ENCODE results near the gene PCBP4. TPM values are rescaled to one million over a fixed set of nuclear protein-coding genes. Genes with fewer than 3 reads are reported as not detected.

Gene PCBP4
- 10 to 100 TPM in 2 of 3 donors, 1 to 10 TPM in 1; 9.8 to 12.3 (median 10.4) TPM for total RNA-seq

DNA sequence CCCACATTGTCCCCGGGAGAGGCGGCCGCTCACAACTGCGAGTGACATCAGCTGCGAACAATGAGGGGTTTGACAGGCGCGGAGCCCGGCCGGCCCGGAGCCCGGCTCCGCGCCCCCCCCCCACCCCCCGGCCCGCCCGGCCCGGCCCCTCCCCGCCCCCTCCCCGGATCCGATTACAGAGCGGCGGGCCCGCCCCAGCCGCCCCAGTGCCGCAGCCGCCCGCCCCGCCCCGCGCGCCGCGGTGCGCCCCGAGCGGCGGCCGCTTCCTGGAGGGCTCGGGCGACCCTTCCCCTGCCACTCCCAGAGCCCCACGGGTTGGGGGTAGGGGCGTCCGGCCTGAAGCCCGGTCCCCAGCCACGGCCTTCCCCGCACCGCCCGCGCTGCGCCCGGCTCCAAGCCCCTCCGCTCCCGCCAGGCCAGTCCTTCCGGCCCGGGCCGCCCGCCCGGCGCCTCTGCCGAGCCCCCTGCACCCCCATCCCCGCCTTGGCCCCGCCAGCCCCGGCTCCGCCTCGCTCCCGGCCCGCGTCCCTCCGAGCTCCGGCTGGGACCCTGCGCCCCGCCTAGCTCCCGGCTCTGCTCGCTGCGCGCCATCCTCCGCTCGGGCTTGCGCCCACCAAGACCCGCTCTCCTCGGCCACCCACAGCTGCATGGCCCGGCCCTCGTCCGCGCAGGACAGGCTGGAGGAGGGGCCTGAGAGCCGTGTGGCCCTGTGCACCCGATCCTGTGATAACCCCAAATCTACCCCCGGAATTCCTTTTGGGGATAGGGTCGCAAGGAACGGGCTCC is at the start of gene PCBP4:
Gene PCBP4, minus strand, starts transcription at position 71 of the 786 bp plus-strand sequence. CDS start 6,214 bp downstream, outside the sequence.
- peaks cover 10% of the 10 kb centered on the region for H3K4me1 Mint-ChIP-seq (ENCODE audit: low read depth)
- H3K27me3 Mint-ChIP-seq (ENCODE audit: low read depth) = no peaks in the 10 kb centered on the region
- H3K9me3 Mint-ChIP-seq = no peaks in the 10 kb centered on the region
- DNase-seq (no peak), ATAC-seq (peak; percentile 76 to 80)
- peak within 1 kb of the TSS; percentile 82 for H3K4me3 Mint-ChIP-seq
- no peaks in the 10 kb centered on the region for H3K36me3 Mint-ChIP-seq (ENCODE audit: insufficient read depth)

- H3K4me3 Mint-ChIP-seq = no peak overlapping the region
- no peaks in the 10 kb centered on the region for H3K4me1 Mint-ChIP-seq (ENCODE audit: low read depth)
- no peaks in the 10 kb centered on the region for H3K36me3 Mint-ChIP-seq (ENCODE audit: insufficient read depth)
- ATAC-seq = no peak
- H3K9me3 Mint-ChIP-seq = no peaks in the 10 kb centered on the region
- no peaks in the 10 kb centered on the region for H3K27me3 Mint-ChIP-seq (ENCODE audit: low read depth)
- DNase-seq = no peak
Measured at GRCh38 chr3:52015438-52016228, 48.4 kb upstream of the PCBP4 start.

DNA sequence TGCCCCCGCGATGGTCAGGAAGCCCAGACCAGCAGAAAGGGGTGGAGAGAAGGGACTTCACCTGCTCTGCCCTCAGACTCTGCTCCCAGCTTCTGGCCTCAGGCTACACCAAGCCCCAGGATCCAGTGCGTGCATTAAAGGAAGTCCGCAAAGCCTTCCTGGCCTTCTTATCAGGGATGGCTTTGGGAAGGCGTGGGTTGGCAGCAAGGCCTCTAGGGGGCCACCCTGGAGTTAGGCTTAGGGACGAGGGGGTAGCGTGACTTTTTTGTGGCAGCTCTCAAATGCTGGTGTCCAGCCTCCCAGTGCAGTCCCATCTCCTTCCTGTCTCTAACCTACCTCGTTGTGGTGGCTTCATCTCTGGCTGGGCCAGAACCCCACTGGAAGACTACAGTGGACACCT is 47.4 kb upstream of the PCBP4 start:
- Mint-ChIP-seq H3K4me3 (no peak overlapping the region), H3K27me3 (ENCODE audit: low read depth) (no peaks in the 10 kb centered on the region), H3K4me1 (ENCODE audit: low read depth) (no peaks in the 10 kb centered on the region), H3K9me3 (no peaks in the 10 kb centered on the region), H3K36me3 (ENCODE audit: insufficient read depth) (no peaks in the 10 kb centered on the region)
- no peak for DNase-seq
- no peak for ATAC-seq

DNA sequence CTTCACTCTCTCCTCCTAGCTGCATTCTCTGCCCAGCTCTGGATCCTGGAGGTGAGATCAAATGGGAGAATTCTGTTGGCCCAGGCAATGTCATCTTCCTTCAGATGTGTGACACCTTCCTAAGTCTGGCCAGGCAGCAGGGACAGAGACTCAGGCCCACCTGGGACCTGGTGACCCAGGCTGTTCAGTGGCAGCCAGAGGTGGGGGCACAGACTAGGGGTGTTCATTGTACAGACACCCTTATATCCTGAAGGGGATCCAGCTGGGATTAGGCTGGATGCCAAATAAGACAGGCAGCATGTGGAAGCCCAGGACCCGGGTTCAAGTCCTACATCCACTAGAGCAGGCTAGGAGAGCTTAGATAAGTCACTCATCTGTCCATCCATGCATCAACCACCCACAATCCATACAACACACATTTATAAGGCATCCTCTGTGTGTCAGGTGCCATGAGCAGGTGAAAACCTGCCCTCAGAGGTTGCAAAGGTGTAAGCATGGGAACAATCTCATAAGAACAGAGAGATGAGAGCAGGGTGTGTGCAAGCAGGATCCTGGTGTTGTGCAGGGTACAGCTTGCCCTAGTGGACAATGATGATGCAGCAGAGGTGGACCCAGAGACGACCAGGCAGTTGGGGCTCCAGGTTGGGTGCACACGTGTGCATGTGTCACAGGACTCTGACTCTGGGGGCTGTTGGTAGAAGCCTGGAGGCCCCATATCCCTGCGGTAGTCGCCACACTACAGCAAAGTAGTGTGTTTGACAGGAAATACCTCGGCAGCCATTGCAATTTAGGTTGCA is 46.7 kb upstream of the PCBP4 start:
- no peak for DNase-seq
- H3K9me3 Mint-ChIP-seq = no peaks in the 10 kb centered on the region
- H3K36me3 Mint-ChIP-seq (ENCODE audit: insufficient read depth) = no peaks in the 10 kb centered on the region
- no peak overlapping the region for H3K4me3 Mint-ChIP-seq
- no peak for ATAC-seq
- no peaks in the 10 kb centered on the region for H3K27me3 Mint-ChIP-seq (ENCODE audit: low read depth)
- no peaks in the 10 kb centered on the region for H3K4me1 Mint-ChIP-seq (ENCODE audit: low read depth)

- no peak for DNase-seq
- H3K27me3 Mint-ChIP-seq (ENCODE audit: low read depth) = no peaks in the 10 kb centered on the region
Measured at GRCh38 chr3:52012699-52013098, 45.4 kb upstream of the PCBP4 start.

DNA sequence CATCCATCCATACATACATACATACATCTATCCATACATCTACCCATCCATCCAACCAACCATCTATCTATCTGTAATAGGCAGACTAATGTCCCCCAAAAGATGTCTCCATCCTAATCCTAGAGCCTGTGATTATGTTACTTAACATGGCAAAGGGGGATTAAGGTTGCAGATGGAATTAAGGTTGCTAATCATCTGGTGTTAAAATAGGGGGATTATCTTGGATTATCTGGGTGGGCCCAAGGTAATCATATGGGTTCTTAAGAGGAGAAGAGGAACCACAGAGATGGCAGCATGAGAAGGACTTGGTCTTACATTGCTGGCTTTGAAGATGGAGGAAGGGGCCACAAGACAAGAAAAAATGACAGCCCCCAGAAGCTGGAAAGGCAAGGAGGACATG is 43.2 kb upstream of the PCBP4 start:
- ATAC-seq (no peak), DNase-seq (no peak)
- H3K9me3 Mint-ChIP-seq = no peaks in the 10 kb centered on the region
- H3K36me3 Mint-ChIP-seq (ENCODE audit: insufficient read depth) = no peaks in the 10 kb centered on the region
- H3K4me3 Mint-ChIP-seq = no peak overlapping the region
- H3K4me1 Mint-ChIP-seq (ENCODE audit: low read depth) = peaks cover 8% of the 10 kb centered on the region
- H3K27me3 Mint-ChIP-seq (ENCODE audit: low read depth) = no peaks in the 10 kb centered on the region

More at GRCh38 chr3:52012699-52013098, 45.4 kb upstream of the PCBP4 start:
- Mint-ChIP-seq H3K4me3 (no peak overlapping the region), H3K9me3 (no peaks in the 10 kb centered on the region), H3K4me1 (ENCODE audit: low read depth) (no peaks in the 10 kb centered on the region), H3K36me3 (ENCODE audit: insufficient read depth) (no peaks in the 10 kb centered on the region)
- ATAC-seq = no peak

GRCh38 chr3:52007291-52007690 is 40.0 kb upstream of the PCBP4 start:
- Mint-ChIP-seq H3K36me3 (ENCODE audit: insufficient read depth) (no peaks in the 10 kb centered on the region), H3K9me3 (no peaks in the 10 kb centered on the region), H3K4me3 (no peak overlapping the region), H3K27me3 (ENCODE audit: low read depth) (no peaks in the 10 kb centered on the region), H3K4me1 (ENCODE audit: low read depth) (peaks cover 8% of the 10 kb centered on the region)
- ATAC-seq (no peak), DNase-seq (no peak)

DNA sequence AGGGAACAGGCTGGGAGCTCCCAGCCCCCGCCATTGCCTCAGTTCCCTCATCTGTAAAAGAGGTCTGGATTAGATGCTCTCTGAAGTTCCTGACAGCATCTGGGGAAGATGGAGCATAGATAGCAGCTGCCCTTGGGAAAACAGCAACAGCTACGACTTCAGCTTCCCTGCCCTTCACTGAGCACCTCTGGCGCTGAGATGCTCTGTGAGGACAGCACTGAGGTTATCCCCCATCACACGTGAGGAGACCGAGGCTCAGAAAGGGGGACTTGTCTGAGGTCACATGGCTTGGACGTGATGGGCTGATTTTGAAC is 39.5 kb upstream of the PCBP4 start:
- Mint-ChIP-seq H3K27me3 (ENCODE audit: low read depth) (no peaks in the 10 kb centered on the region), H3K9me3 (no peaks in the 10 kb centered on the region), H3K36me3 (ENCODE audit: insufficient read depth) (no peaks in the 10 kb centered on the region), H3K4me3 (no peak overlapping the region), H3K4me1 (ENCODE audit: low read depth) (peaks cover 11% of the 10 kb centered on the region)
- ATAC-seq = no peak
- no peak for DNase-seq

DNA sequence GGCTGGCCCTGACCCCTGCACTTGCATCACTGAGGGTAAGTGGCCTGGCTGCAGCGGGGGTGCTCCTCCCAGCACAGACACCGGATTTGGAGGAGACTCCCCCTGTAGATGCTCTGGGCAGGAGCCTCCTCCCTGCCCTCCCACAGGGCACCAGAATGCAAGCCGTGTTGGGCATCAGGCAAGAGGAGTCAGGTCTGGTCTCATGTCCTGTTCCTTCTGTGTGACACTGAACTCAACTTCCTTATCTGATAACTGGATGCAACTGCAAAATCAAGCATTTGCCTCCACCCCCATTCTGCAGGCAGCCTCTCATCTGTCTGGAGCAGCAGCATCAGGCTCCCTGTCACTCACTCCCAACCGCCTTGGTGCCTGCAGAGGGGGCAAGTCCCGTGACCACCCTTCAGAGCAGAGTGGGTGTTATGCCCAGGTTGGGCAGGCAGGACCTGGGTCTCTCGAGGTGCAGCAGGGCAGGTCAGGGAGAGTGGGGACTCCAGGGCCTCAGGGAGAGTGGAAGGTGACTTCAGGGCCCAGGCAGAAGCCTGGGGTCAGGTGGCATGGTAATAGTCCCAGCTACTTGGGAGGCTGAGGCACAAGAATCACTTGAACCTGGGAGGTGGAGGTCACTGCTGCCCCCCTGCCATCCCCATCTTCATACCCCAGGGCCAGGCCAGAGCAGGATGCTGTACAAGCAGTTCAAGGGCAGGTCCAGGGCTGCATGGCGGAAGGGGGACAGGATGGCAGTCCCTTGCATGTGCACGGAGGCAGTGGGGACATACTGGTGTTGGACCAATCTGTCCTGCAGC is 39.0 kb upstream of the PCBP4 start:
- Mint-ChIP-seq H3K27me3 (ENCODE audit: low read depth) (no peaks in the 10 kb centered on the region), H3K4me1 (ENCODE audit: low read depth) (peaks cover 15% of the 10 kb centered on the region), H3K4me3 (no peak overlapping the region), H3K9me3 (no peaks in the 10 kb centered on the region), H3K36me3 (ENCODE audit: insufficient read depth) (no peaks in the 10 kb centered on the region)
- no peak for ATAC-seq
- DNase-seq = no peak

DNA sequence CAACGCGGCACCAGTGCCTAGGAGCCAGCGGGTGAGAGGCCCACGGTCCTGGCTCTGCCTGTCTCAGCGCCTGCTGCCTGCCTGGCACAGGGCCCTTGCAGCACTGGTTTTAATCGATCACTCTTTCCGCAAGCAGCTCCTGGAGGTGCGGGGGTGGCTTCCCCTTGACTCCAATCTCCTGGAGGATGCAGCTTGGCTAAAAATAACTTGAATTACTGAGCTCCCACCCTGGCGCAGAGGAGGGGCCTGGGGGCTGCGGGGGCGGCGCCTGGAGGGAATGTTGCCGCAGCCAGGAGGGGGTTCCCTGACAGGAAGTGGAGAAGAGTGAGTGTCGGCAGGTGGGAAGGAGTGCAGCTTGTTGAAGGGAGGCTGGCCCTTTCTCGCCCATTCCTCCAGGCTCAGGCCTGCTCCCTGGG is 38.3 kb upstream of the PCBP4 start:
- Mint-ChIP-seq H3K27me3 (ENCODE audit: low read depth) (no peaks in the 10 kb centered on the region), H3K4me1 (ENCODE audit: low read depth) (peaks cover 15% of the 10 kb centered on the region), H3K36me3 (ENCODE audit: insufficient read depth) (no peaks in the 10 kb centered on the region), H3K9me3 (no peaks in the 10 kb centered on the region), H3K4me3 (no peak overlapping the region)
- no peak for DNase-seq
- no peak for ATAC-seq

GRCh38 chr3:52004906-52005395 is 37.7 kb upstream of the PCBP4 start:
- Mint-ChIP-seq H3K27me3 (ENCODE audit: low read depth) (no peaks in the 10 kb centered on the region), H3K36me3 (ENCODE audit: insufficient read depth) (no peaks in the 10 kb centered on the region), H3K4me1 (ENCODE audit: low read depth) (peaks cover 15% of the 10 kb centered on the region), H3K9me3 (no peaks in the 10 kb centered on the region), H3K4me3 (no peak overlapping the region)
- DNase-seq (no peak), ATAC-seq (no peak)

- H3K27me3 Mint-ChIP-seq (ENCODE audit: low read depth) = no peaks in the 10 kb centered on the region
- peaks cover 15% of the 10 kb centered on the region for H3K4me1 Mint-ChIP-seq (ENCODE audit: low read depth)
- H3K9me3 Mint-ChIP-seq = no peaks in the 10 kb centered on the region
- no peak overlapping the region for H3K4me3 Mint-ChIP-seq
- ATAC-seq (no peak), DNase-seq (no peak)
- H3K36me3 Mint-ChIP-seq (ENCODE audit: insufficient read depth) = no peaks in the 10 kb centered on the region
Measured at GRCh38 chr3:52004163-52004787, 37.0 kb upstream of the PCBP4 start.

GRCh38 chr3:52002748-52003147 is 35.5 kb upstream of the PCBP4 start:
- DNase-seq = no peak
- no peaks in the 10 kb centered on the region for H3K27me3 Mint-ChIP-seq (ENCODE audit: low read depth)
- H3K36me3 Mint-ChIP-seq (ENCODE audit: insufficient read depth) = no peaks in the 10 kb centered on the region
- H3K4me3 Mint-ChIP-seq = no peak overlapping the region
- no peak for ATAC-seq
- no peaks in the 10 kb centered on the region for H3K9me3 Mint-ChIP-seq
- H3K4me1 Mint-ChIP-seq (ENCODE audit: low read depth) = peaks cover 15% of the 10 kb centered on the region
